Duodenal mucosa (tissue), 2 donors: Measurements from ENCODE around the gene KCNAB2.

Experiments used
- H3K27ac ChIP-seq: one replicate; pipeline ENCODE4 v1.7.0; 2013; ENCODE audit warnings: low read depth, low read length
- H3K27me3 ChIP-seq, 2 donors: one replicate each; pipeline ENCODE4 v1.7.0; 2013; ENCODE audit warnings: low read length in 2 of 2, control low read depth in 1 of 2; ENCODE audit not compliant: insufficient read depth in 2 of 2, control insufficient read depth in 1 of 2
- H3K36me3 ChIP-seq, 2 donors: one replicate each; pipeline ENCODE4 v1.7.0; 2013; ENCODE audit warnings: low read length in 2 of 2, control low read depth in 1 of 2; ENCODE audit not compliant: insufficient read depth in 2 of 2, control insufficient read depth in 1 of 2
- H3K4me1 ChIP-seq, 2 donors: one replicate each; pipeline ENCODE4 v1.7.0; 2013; ENCODE audit warnings: low read length in 2 of 2, control low read depth in 1 of 2; ENCODE audit not compliant: insufficient read depth in 2 of 2, control insufficient read depth in 1 of 2
- H3K4me3 ChIP-seq, 2 donors: one replicate each; pipeline ENCODE4 v1.7.0; 2013; ENCODE audit warnings: low read length in 2 of 2, low read depth in 1 of 2
- H3K9ac ChIP-seq, 2 donors: one replicate each; pipeline ENCODE4 v1.7.0; 2013; ENCODE audit warnings: low read length in 2 of 2, low read depth in 1 of 2
- H3K9me3 ChIP-seq, 2 donors: one replicate each; pipeline ENCODE4 v1.7.0; 2013; ENCODE audit warnings: low read length in 2 of 2, control low read depth in 1 of 2; ENCODE audit not compliant: control insufficient read depth in 1 of 2

The KCNAB2 gene

GRCh38 chr1:6033124-6033523, 12.6 kb upstream of the KCNAB2 start:
- Histone ChIP-seq H3K4me3 (no peak overlapping the region), H3K36me3 (no peaks in the 10 kb centered on the region), H3K9ac (no peak overlapping the region), H3K27ac (no peak overlapping the region), H3K9me3 (no peaks in the 10 kb centered on the region), H3K4me1 (peaks cover 4 to 11% of the 10 kb centered on the region in 2 donors), H3K27me3 (no peaks in the 10 kb centered on the region)

- H3K36me3 ChIP-seq = no peaks in the 10 kb centered on the region
- no peak overlapping the region for H3K9ac ChIP-seq
- no peaks in the 10 kb centered on the region for H3K27me3 ChIP-seq
- H3K4me3 ChIP-seq = no peak overlapping the region
- H3K4me1 ChIP-seq = peaks cover 4 to 8% of the 10 kb centered on the region in 2 donors
- no peak overlapping the region for H3K27ac ChIP-seq
- H3K9me3 ChIP-seq = no peaks in the 10 kb centered on the region
Observed at GRCh38 chr1:6033986-6034749, 11.5 kb upstream of the KCNAB2 start.

GRCh38 chr1:6034750-6035096, 11.0 kb upstream of the KCNAB2 start:
- Histone ChIP-seq H3K9me3 (no peaks in the 10 kb centered on the region), H3K27me3 (no peaks in the 10 kb centered on the region), H3K36me3 (no peaks in the 10 kb centered on the region), H3K27ac (no peak overlapping the region), H3K4me1 (peaks cover 0 to 8% of the 10 kb centered on the region in 2 donors), H3K9ac (no peak overlapping the region), H3K4me3 (no peak overlapping the region)

- Histone ChIP-seq H3K4me3 (no peak overlapping the region), H3K27me3 (no peaks in the 10 kb centered on the region), H3K36me3 (no peaks in the 10 kb centered on the region), H3K27ac (no peak overlapping the region), H3K9me3 (no peaks in the 10 kb centered on the region), H3K4me1 (peaks cover 0 to 6% of the 10 kb centered on the region in 2 donors), H3K9ac (no peak overlapping the region)
Observed at GRCh38 chr1:6035303-6035702, 10.4 kb upstream of the KCNAB2 start.

GRCh38 chr1:6035719-6036118, 10.0 kb upstream of the KCNAB2 start:
- H3K27me3 ChIP-seq = no peaks in the 10 kb centered on the region

GRCh38 chr1:6037338-6037762, 8.3 kb upstream of the KCNAB2 start:
- H3K9me3 ChIP-seq = no peaks in the 10 kb centered on the region
- no peaks in the 10 kb centered on the region for H3K27me3 ChIP-seq
- no peaks in the 10 kb centered on the region for H3K36me3 ChIP-seq
- peaks cover 0 to 4% of the 10 kb centered on the region in 2 donors for H3K4me1 ChIP-seq
- no peak overlapping the region for H3K9ac ChIP-seq
- H3K4me3 ChIP-seq = no peak overlapping the region
- no peak overlapping the region for H3K27ac ChIP-seq

More at GRCh38 chr1:6035719-6036118, 10.0 kb upstream of the KCNAB2 start:
- Histone ChIP-seq H3K27ac (no peak overlapping the region), H3K9me3 (no peaks in the 10 kb centered on the region), H3K4me1 (peaks cover 0 to 4% of the 10 kb centered on the region in 2 donors), H3K36me3 (no peaks in the 10 kb centered on the region), H3K4me3 (no peak overlapping the region), H3K9ac (no peak overlapping the region)

GRCh38 chr1:6038603-6039002, 7.1 kb upstream of the KCNAB2 start:
- Histone ChIP-seq H3K9me3 (no peaks in the 10 kb centered on the region), H3K27ac (no peak overlapping the region), H3K36me3 (no peaks in the 10 kb centered on the region), H3K9ac (no peak overlapping the region), H3K4me3 (no peak overlapping the region), H3K4me1 (peaks cover 0 to 4% of the 10 kb centered on the region in 2 donors), H3K27me3 (no peaks in the 10 kb centered on the region)

GRCh38 chr1:6039031-6039430, 6.7 kb upstream of the KCNAB2 start:
- H3K4me3 ChIP-seq = no peak overlapping the region
- H3K27ac ChIP-seq = no peak overlapping the region
- no peaks in the 10 kb centered on the region for H3K36me3 ChIP-seq
- H3K4me1 ChIP-seq = peaks cover 0 to 3% of the 10 kb centered on the region in 2 donors
- H3K9me3 ChIP-seq = no peaks in the 10 kb centered on the region
- H3K27me3 ChIP-seq = no peaks in the 10 kb centered on the region
- H3K9ac ChIP-seq = no peak overlapping the region

- no peak overlapping the region for H3K27ac ChIP-seq
- no peaks in the 10 kb centered on the region for H3K4me1 ChIP-seq
- H3K9ac ChIP-seq = no peak overlapping the region
- H3K9me3 ChIP-seq = no peaks in the 10 kb centered on the region
- H3K4me3 ChIP-seq = no peak overlapping the region
- no peaks in the 10 kb centered on the region for H3K27me3 ChIP-seq
- H3K36me3 ChIP-seq = no peaks in the 10 kb centered on the region
Observed at GRCh38 chr1:6040444-6040843, 5.2 kb upstream of the KCNAB2 start.

GRCh38 chr1:6040861-6041415, 4.8 kb upstream of the KCNAB2 start:
- Histone ChIP-seq H3K4me3 (no peak overlapping the region), H3K9me3 (no peaks in the 10 kb centered on the region), H3K27ac (no peak overlapping the region), H3K4me1 (peaks cover 0 to 4% of the 10 kb centered on the region in 2 donors), H3K27me3 (no peaks in the 10 kb centered on the region), H3K36me3 (no peaks in the 10 kb centered on the region), H3K9ac (no peak overlapping the region)
